K562 (cell line): ENCODE data around the gene STK31. TPM values are rescaled to one million over a fixed set of nuclear protein-coding genes. Genes with fewer than 3 reads are reported as not detected.
A peak's percentile ranks its signal among the peaks of the same experiment; 100 is the strongest.

Experiments used
- ARID2 ChIP-seq: fragments of 450-650 bp; IDR thresholded peaks from 2 replicates; pipeline ENCODE4 v1.6.1; 2017; ENCODE audit warnings: antibody characterized with exemption, mild to moderate bottlenecking
- CC2D1A ChIP-seq: fragments of 450-650 bp; IDR thresholded peaks from 2 replicates; pipeline ENCODE4 v1.6.1; 2017; ENCODE audit warnings: mild to moderate bottlenecking
- DEAF1 ChIP-seq: fragments of 450-650 bp; formaldehyde crosslinking; IDR thresholded peaks from 2 replicates; pipeline ENCODE4 v1.4.0; 2020; ENCODE audit warnings: mild to moderate bottlenecking, moderate library complexity
- HDAC2 ChIP-seq: fragments of 450-650 bp; IDR thresholded peaks from 2 replicates; pipeline ENCODE4 v1.6.1; 2016; ENCODE audit warnings: mild to moderate bottlenecking
- MCM5 ChIP-seq: fragments of 450-650 bp; IDR thresholded peaks from 2 replicates; pipeline ENCODE4 v1.6.1; 2016; ENCODE audit warnings: low read depth
- MYNN ChIP-seq, 2 experiments: sonication (generic); formaldehyde crosslinking in 1 of 2; IDR thresholded peaks; 2 replicates each; pipeline versions ENCODE4 v1.5.0 to v1.6.1; 2016 to 2020; ENCODE audit warnings: antibody characterized with exemption in 1 of 2, missing genetic modification reagents in 1 of 2
- PHF20 ChIP-seq: fragments of 450-650 bp; IDR thresholded peaks from 2 replicates; pipeline ENCODE4 v1.6.1; 2018; ENCODE audit not compliant: partially characterized antibody
- ZBTB49 ChIP-seq: sonication (generic); formaldehyde crosslinking; IDR thresholded peaks from 2 replicates; pipeline ENCODE4 v1.8.0; 2022; ENCODE audit warnings: missing genetic modification reagents, mild to moderate bottlenecking, borderline replicate concordance
- ZMIZ1 ChIP-seq, 2 experiments: fragments of 150-350 bp in 1 of 2; IDR thresholded peaks; 2 replicates each; pipeline ENCODE4 v1.6.1; 2012 to 2016; ENCODE audit warnings: low read depth in 2 of 2, low read length in 2 of 2, mild to moderate bottlenecking in 1 of 2, moderate library complexity in 1 of 2
- ZNF124 ChIP-seq: sonication (generic); formaldehyde crosslinking; IDR thresholded peaks from 2 replicates; pipeline ENCODE4 v1.8.1; 2022; ENCODE audit warnings: missing genetic modification reagents
- ZNF311 ChIP-seq: fragments of 250-450 bp; sonication (Bioruptor Pico); IDR thresholded peaks from 2 replicates; pipeline ENCODE4 v1.4.0; 2020; ENCODE audit warnings: mild to moderate bottlenecking, moderate library complexity
- polyA plus RNA-seq, 8 experiments: library from polyadenylated mRNA; depleted of rRNA in 4 of 8; stranded (reverse) in 5 of 8; unstranded in 3 of 8; fragments of >200 nt; fragmentation: Nextera tagmentation in 2 of 8; fragmentation: Illumina TruSeq in 1 of 8; extraction: Ambion mirVana in 2 of 8; extraction: Trizol in 1 of 8; gene quantifications; 2 replicates each; pipeline versions ENCODE4 v1.2.1 to v1.2.3, GENCODE V29; 2011 to 2014; ENCODE audit warnings: inconsistent platforms in 1 of 8, missing spikeins in 1 of 8
- total RNA-seq, 7 experiments: library from RNA; depleted of rRNA in 6 of 7; stranded (reverse); fragments of >200 nt in 6 of 7; fragmentation: Illumina TruSeq in 2 of 7; extraction: Trizol in 2 of 7; gene quantifications; 2 replicates each; pipeline versions ENCODE4 v1.2.1 to v1.2.3, GENCODE V29; 2011 to 2021; ENCODE audit warnings: low replicate concordance in 1 of 7
- TF ChIP-seq, protein P1 (sequence below): IDR thresholded peaks from 2 replicates; pipeline ENCODE4 v1.6.1; 2014; ENCODE audit warnings: antibody characterized with exemption
- TF ChIP-seq, protein P2 (sequence below), 2 experiments: fragments of 450-650 bp; conservative IDR thresholded peaks; 2 replicates each; pipeline ENCODE4 v1.6.1; 2017; ENCODE audit warnings: mild to moderate bottlenecking in 2 of 2, moderate library complexity in 2 of 2
- TF ChIP-seq, protein P3 (sequence below): fragments of 250-450 bp; sonication (Bioruptor Pico); IDR thresholded peaks from 2 replicates; pipeline ENCODE4 v1.8.0; 2021; ENCODE audit warnings: moderate library complexity, mild to moderate bottlenecking, inconsistent platforms

Gene STK31
- total and polyA plus RNA-seq, 9 of the 15 experiments (the other 6 are each of a cell fraction or from before 2014, with no cell fraction given) = 0.09 to 1.2 (median 0.26) TPM

- TF ChIP-seq, protein P1, sequence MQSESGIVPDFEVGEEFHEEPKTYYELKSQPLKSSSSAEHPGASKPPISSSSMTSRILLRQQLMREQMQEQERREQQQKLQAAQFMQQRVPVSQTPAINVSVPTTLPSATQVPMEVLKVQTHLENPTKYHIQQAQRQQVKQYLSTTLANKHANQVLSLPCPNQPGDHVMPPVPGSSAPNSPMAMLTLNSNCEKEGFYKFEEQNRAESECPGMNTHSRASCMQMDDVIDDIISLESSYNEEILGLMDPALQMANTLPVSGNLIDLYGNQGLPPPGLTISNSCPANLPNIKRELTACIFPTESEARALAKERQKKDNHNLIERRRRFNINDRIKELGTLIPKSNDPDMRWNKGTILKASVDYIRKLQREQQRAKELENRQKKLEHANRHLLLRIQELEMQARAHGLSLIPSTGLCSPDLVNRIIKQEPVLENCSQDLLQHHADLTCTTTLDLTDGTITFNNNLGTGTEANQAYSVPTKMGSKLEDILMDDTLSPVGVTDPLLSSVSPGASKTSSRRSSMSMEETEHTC = no peak
- TF ChIP-seq, protein P2, sequence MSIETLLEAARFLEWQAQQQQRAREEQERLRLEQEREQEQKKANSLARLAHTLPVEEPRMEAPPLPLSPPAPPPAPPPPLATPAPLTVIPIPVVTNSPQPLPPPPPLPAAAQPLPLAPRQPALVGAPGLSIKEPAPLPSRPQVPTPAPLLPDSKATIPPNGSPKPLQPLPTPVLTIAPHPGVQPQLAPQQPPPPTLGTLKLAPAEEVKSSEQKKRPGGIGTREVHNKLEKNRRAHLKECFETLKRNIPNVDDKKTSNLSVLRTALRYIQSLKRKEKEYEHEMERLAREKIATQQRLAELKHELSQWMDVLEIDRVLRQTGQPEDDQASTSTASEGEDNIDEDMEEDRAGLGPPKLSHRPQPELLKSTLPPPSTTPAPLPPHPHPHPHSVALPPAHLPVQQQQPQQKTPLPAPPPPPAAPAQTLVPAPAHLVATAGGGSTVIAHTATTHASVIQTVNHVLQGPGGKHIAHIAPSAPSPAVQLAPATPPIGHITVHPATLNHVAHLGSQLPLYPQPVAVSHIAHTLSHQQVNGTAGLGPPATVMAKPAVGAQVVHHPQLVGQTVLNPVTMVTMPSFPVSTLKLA (conservative IDR thresholded peaks at IDR 0.05) = no peak
- TF ChIP-seq MYNN (IDR thresholded peaks at IDR 0.05) = no peak
- no peak for TF ChIP-seq MYNN (CRISPR knock-in tag; IDR thresholded peaks at IDR 0.05)
- 0 out of 2 replicates have a peak, but pooled peaks have one; percentile 63 for TF ChIP-seq ARID2
- no peak for TF ChIP-seq ZMIZ1 (IDR thresholded peaks at IDR 0.05; ENCODE audit: low read depth in 2 of 2, low read length in 2 of 2)
- TF ChIP-seq CC2D1A = 0 out of 2 replicates have a peak, but pooled peaks have one; percentile 23
- TF ChIP-seq, protein P3, sequence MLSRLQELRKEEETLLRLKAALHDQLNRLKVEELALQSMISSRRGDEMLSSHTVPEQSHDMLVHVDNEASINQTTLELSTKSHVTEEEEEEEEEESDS (CRISPR knock-in tag) = no peak
- no peak for TF ChIP-seq ZNF124 (CRISPR knock-in tag)
- TF ChIP-seq MCM5 = no peak
- TF ChIP-seq ZNF311 (CRISPR knock-in tag) = no peak
- no peak for TF ChIP-seq HDAC2
- TF ChIP-seq DEAF1 (CRISPR knock-in tag) = peak; percentile 95
- TF ChIP-seq ZBTB49 (CRISPR knock-in tag) = no peak
- no peak for TF ChIP-seq PHF20
Measured at GRCh38 chr7:23712368-23713284, 2.6 kb downstream of the STK31 start (continued).
